Measurements from ENCODE around the gene DEFB124.
"Not testable (repeated sequence)": the region's sequence is repeated elsewhere in the genome, so short reads cannot be mapped to it uniquely, and the experiment has no call there.

Gene DEFB124

GRCh38 chr20:31484001-31484400, 9.1 kb upstream of the DEFB124 start:
- no peaks in the 10 kb centered on the region for H3K27me3 ChIP-seq (ENCODE audit: control insufficient read depth, insufficient read depth, low read length)
- H3K36me3 ChIP-seq (ENCODE audit: control insufficient read depth, insufficient read depth, low read length) = no peaks in the 10 kb centered on the region
- H3K4me1 ChIP-seq (ENCODE audit: control insufficient read depth, insufficient read depth, low read length) = no peaks in the 10 kb centered on the region
- H3K4me3 ChIP-seq (ENCODE audit: low read length) = no peak overlapping the region
- H3K9ac ChIP-seq (ENCODE audit: low read length) = no peak overlapping the region
- H3K9me3 ChIP-seq (ENCODE audit: control insufficient read depth, low read length) = no peaks in the 10 kb centered on the region

DNA sequence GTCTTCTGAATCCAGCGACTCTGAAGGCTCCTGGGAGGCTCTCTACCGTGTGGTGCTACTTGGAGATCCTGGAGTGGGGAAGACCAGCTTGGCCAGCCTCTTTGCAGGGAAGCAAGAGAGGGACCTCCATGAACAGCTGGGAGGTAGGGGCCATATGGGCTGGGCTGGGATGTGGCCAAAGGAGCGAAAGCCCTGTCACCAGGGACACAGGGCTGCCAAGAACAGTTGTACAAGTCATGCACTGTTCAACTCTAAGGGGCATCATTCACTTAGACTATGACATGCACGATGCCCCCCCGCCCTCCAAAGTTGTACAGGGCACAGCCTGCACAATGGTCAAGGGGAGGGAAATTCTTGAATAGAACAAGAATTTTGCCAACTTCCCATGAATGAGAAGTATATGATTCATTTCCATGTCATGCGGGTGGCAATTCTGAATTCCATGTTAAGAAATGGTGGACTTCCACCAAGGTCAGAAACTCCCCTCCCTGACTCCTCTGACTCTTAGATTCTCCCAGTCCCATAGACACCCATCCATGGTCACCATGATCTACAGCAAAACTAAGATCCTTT, 1.8 kb upstream of the DEFB124 start:
- Histone ChIP-seq H3K36me3 (ENCODE audit: control insufficient read depth, insufficient read depth, low read length) (no peaks in the 10 kb centered on the region), H3K4me1 (ENCODE audit: control insufficient read depth, insufficient read depth, low read length) (no peaks in the 10 kb centered on the region), H3K27me3 (ENCODE audit: control insufficient read depth, insufficient read depth, low read length) (peaks cover 18% of the 10 kb centered on the region), H3K9ac (ENCODE audit: low read length) (no peak overlapping the region), H3K9me3 (ENCODE audit: control insufficient read depth, low read length) (no peaks in the 10 kb centered on the region), H3K4me3 (ENCODE audit: low read length) (no peak overlapping the region)

DNA sequence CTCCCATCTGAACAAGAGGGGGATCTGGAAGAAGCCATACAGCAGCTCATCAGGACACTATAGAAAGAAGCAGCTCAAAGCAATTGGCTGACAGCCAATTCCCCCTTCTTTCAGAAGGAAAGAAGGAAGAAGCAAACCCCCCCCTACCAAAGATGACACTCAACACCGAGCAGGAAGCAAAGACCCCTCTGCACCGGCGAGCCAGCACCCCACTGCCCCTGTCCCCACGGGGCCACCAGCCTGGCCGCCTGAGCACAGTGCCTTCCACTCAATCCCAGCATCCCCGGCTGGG, 1.3 kb upstream of the DEFB124 start:
- Histone ChIP-seq H3K9me3 (ENCODE audit: control insufficient read depth, low read length) (no peaks in the 10 kb centered on the region), H3K4me3 (ENCODE audit: low read length) (no peak overlapping the region), H3K4me1 (ENCODE audit: control insufficient read depth, insufficient read depth, low read length) (no peaks in the 10 kb centered on the region), H3K36me3 (ENCODE audit: control insufficient read depth, insufficient read depth, low read length) (no peaks in the 10 kb centered on the region), H3K27me3 (ENCODE audit: control insufficient read depth, insufficient read depth, low read length) (peaks cover 18% of the 10 kb centered on the region), H3K9ac (ENCODE audit: low read length) (no peak overlapping the region)

- no peak overlapping the region for H3K4me3 ChIP-seq (ENCODE audit: low read length)
- H3K9ac ChIP-seq (ENCODE audit: low read length) = peak overlapping the region; percentile 57
- peaks cover 18% of the 10 kb centered on the region for H3K27me3 ChIP-seq (ENCODE audit: control insufficient read depth, insufficient read depth, low read length)
- no peaks in the 10 kb centered on the region for H3K9me3 ChIP-seq (ENCODE audit: control insufficient read depth, low read length)
- H3K4me1 ChIP-seq (ENCODE audit: control insufficient read depth, insufficient read depth, low read length) = no peaks in the 10 kb centered on the region
- no peaks in the 10 kb centered on the region for H3K36me3 ChIP-seq (ENCODE audit: control insufficient read depth, insufficient read depth, low read length)
Observed at GRCh38 chr20:31475472-31476293, 756 bp upstream of the DEFB124 start.

GRCh38 chr20:31474097-31474436, 860 bp downstream of the DEFB124 start:
- no peaks in the 10 kb centered on the region for H3K4me1 ChIP-seq (ENCODE audit: control insufficient read depth, insufficient read depth, low read length)
- H3K27me3 ChIP-seq (ENCODE audit: control insufficient read depth, insufficient read depth, low read length) = peaks cover 18% of the 10 kb centered on the region
- no peak overlapping the region for H3K9ac ChIP-seq (ENCODE audit: low read length)
- H3K36me3 ChIP-seq (ENCODE audit: control insufficient read depth, insufficient read depth, low read length) = no peaks in the 10 kb centered on the region
- no peak overlapping the region for H3K4me3 ChIP-seq (ENCODE audit: low read length)
- H3K9me3 ChIP-seq (ENCODE audit: control insufficient read depth, low read length) = no peaks in the 10 kb centered on the region

DNA sequence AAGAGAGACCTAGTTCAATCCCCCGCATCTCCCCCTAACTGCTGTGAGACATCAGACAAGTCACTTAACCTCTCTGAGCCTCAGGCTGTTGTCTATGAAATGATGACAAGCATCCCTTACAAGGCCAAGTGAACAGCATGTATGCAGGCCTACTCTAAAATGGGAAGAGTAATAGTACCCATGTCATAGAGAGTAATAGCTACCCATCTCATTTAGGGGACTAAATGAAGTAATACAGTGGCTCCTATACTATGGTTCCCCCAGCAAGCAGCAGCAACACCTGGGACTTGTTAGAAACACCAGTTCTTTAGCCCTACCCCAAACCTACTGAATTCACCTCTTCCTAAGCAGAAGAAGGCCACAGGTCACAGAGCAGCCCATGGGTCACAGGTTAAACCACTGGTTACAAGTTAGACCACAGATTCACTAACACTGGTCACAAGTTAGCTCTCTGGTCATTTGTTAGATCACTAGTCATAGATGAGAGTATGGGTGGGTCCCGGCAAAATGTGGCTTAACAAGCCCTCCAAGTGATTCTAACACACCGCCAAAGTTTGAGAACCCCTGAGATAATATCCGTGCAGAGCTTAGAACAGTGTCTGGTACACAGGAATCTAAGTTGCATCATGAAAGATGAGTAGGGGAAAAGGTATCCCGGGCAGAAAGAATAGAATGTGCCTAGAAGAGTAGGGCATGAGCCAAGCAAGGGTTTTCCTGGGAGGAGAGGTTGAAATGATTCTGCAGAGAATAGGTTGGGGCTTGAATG, 1.4 kb downstream of the DEFB124 start:
- H3K36me3 ChIP-seq (ENCODE audit: control insufficient read depth, insufficient read depth, low read length) = no peaks in the 10 kb centered on the region
- no peak overlapping the region for H3K4me3 ChIP-seq (ENCODE audit: low read length)
- peaks cover 18% of the 10 kb centered on the region for H3K27me3 ChIP-seq (ENCODE audit: control insufficient read depth, insufficient read depth, low read length)
- H3K9me3 ChIP-seq (ENCODE audit: control insufficient read depth, low read length) = no peaks in the 10 kb centered on the region
- H3K9ac ChIP-seq (ENCODE audit: low read length) = no peak overlapping the region
- H3K4me1 ChIP-seq (ENCODE audit: control insufficient read depth, insufficient read depth, low read length) = no peaks in the 10 kb centered on the region

DNA sequence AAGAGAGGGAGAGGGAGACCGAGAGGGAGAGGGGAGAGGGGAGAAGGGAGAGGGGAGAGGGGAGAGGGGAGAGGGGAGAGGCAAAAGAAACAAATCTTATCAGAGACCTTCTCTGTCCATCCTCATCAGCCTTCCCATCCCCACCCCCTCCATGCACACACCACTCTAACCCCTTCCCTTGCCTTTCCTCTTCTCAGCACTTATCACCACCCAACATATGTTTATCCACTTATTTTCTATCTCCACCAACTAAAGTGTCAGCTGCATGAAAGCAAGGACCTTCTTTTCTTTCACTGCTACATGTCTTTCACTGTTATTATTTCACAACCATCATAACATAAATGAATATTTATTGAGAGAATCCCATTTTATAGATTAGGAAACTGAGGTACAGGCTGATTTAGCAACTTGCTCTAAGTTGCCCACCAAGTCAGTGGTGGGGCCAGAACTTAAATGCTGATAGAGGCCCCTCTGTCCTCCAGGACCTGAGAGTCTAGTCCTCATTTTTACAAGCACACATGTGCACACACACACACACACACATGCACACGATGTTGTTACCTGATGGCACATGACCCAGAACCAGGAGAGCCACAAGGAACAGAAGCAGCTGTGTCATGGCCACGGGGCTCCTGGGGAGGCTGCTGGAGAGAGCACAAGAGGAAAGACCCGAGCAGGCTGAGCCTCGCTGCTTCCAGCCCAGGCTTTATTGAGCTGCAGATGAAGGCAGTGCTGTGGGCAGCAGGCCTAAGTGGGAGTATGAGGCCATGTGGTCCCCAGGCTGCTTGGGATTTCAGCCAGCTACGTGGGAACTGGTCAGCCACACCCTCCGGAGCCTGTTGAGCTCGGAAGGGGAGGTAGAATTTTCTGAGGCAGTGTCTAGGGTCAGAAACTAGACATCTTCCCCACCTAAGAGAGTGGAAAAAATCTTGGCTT, 2.3 kb downstream of the DEFB124 start:
- H3K4me1 ChIP-seq (ENCODE audit: control insufficient read depth, insufficient read depth, low read length) = no peaks in the 10 kb centered on the region
- H3K27me3 ChIP-seq (ENCODE audit: control insufficient read depth, insufficient read depth, low read length) = peaks cover 18% of the 10 kb centered on the region
- no peaks in the 10 kb centered on the region for H3K9me3 ChIP-seq (ENCODE audit: control insufficient read depth, low read length)
- H3K36me3 ChIP-seq (ENCODE audit: control insufficient read depth, insufficient read depth, low read length) = no peaks in the 10 kb centered on the region
- H3K4me3 ChIP-seq (ENCODE audit: low read length) = no peak overlapping the region
- no peak overlapping the region for H3K9ac ChIP-seq (ENCODE audit: low read length)

GRCh38 chr20:31470946-31471345, 4.0 kb downstream of the DEFB124 start:
- H3K27me3 ChIP-seq (ENCODE audit: control insufficient read depth, insufficient read depth, low read length); H3K9me3 ChIP-seq (ENCODE audit: control insufficient read depth, low read length); H3K36me3 ChIP-seq (ENCODE audit: control insufficient read depth, insufficient read depth, low read length); H3K4me3 ChIP-seq (ENCODE audit: low read length); H3K4me1 ChIP-seq (ENCODE audit: control insufficient read depth, insufficient read depth, low read length); H3K9ac ChIP-seq (ENCODE audit: low read length): not testable (repeated sequence)

DNA sequence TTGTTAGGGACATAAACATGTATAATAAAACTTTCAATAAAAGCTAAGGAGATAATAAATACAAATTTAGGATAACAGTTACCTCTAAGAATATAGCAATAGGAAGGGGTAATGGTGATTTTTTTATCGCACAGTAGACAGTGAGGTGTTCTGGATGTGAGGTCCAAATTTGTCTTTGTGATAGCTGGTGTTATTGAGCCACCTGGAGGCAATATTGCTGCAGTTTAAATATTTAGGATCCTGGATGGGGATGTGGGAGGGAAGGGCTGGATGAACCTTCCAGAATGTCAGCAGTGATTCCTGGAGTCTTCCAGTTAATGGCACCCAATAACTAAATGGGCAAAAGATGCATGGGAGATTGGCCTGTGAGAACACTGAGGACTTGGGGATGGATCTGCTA, 20.6 kb downstream of the DEFB124 start:
- H3K36me3 ChIP-seq (ENCODE audit: control insufficient read depth, insufficient read depth, low read length) = no peaks in the 10 kb centered on the region
- H3K4me1 ChIP-seq (ENCODE audit: control insufficient read depth, insufficient read depth, low read length) = no peaks in the 10 kb centered on the region
- no peak overlapping the region for H3K4me3 ChIP-seq (ENCODE audit: low read length)
- no peaks in the 10 kb centered on the region for H3K9me3 ChIP-seq (ENCODE audit: control insufficient read depth, low read length)
- no peak overlapping the region for H3K9ac ChIP-seq (ENCODE audit: low read length)
- H3K27me3 ChIP-seq (ENCODE audit: control insufficient read depth, insufficient read depth, low read length) = no peaks in the 10 kb centered on the region

GRCh38 chr20:31452575-31452974, 22.4 kb downstream of the DEFB124 start:
- no peaks in the 10 kb centered on the region for H3K9me3 ChIP-seq (ENCODE audit: control insufficient read depth, low read length)
- no peak overlapping the region for H3K4me3 ChIP-seq (ENCODE audit: low read length)
- H3K9ac ChIP-seq (ENCODE audit: low read length) = no peak overlapping the region
- no peaks in the 10 kb centered on the region for H3K27me3 ChIP-seq (ENCODE audit: control insufficient read depth, insufficient read depth, low read length)
- H3K4me1 ChIP-seq (ENCODE audit: control insufficient read depth, insufficient read depth, low read length) = no peaks in the 10 kb centered on the region
- no peaks in the 10 kb centered on the region for H3K36me3 ChIP-seq (ENCODE audit: control insufficient read depth, insufficient read depth, low read length)

GRCh38 chr20:31449511-31450414, 25.2 kb downstream of the DEFB124 start:
- no peaks in the 10 kb centered on the region for H3K27me3 ChIP-seq (ENCODE audit: control insufficient read depth, insufficient read depth, low read length)
- no peaks in the 10 kb centered on the region for H3K9me3 ChIP-seq (ENCODE audit: control insufficient read depth, low read length)
- H3K36me3 ChIP-seq (ENCODE audit: control insufficient read depth, insufficient read depth, low read length) = no peaks in the 10 kb centered on the region
- no peak overlapping the region for H3K9ac ChIP-seq (ENCODE audit: low read length)
- H3K4me1 ChIP-seq (ENCODE audit: control insufficient read depth, insufficient read depth, low read length) = no peaks in the 10 kb centered on the region
- no peak overlapping the region for H3K4me3 ChIP-seq (ENCODE audit: low read length)
